COLO829 (cell line): Measurements from ENCODE around the gene NELFCD.
"Not testable (repeated sequence)": the region's sequence is repeated elsewhere in the genome, so short reads cannot be mapped to it uniquely, and the experiment has no call there.

Experiments
- DNase-seq: peaks from one replicate; pipeline ENCODE4 v3.0.0; 2012; ENCODE audit warnings: low spot score

NELFCD gene

GRCh38 chr20:59010321-59010994 is 29.4 kb downstream of the NELFCD start:
- no peak for DNase-seq

GRCh38 chr20:59010995-59011873 is 30.2 kb downstream of the NELFCD start:
- DNase-seq, result peak; percentile 89

- not testable (repeated sequence) for DNase-seq
Observed at GRCh38 chr20:59011874-59012157, 30.8 kb downstream of the NELFCD start.

GRCh38 chr20:59013031-59013951 is 32.2 kb downstream of the NELFCD start:
- DNase-seq, result no peak

GRCh38 chr20:59013959-59014608 is 33.0 kb downstream of the NELFCD start:
- DNase-seq, result no peak

GRCh38 chr20:59014680-59015389 is 33.8 kb downstream of the NELFCD start:
- DNase-seq, result no peak

- DNase-seq, result no peak
Observed at GRCh38 chr20:59015411-59015810, 34.4 kb downstream of the NELFCD start.

GRCh38 chr20:59015812-59016711 is 35.0 kb downstream of the NELFCD start:
- DNase-seq, result no peak

GRCh38 chr20:59016795-59017492 is 35.9 kb downstream of the NELFCD start:
- DNase-seq, result no peak

- DNase-seq, result no peak
Observed at GRCh38 chr20:59017493-59018231, 36.6 kb downstream of the NELFCD start.

- no peak for DNase-seq
Observed at GRCh38 chr20:59018817-59019216, 37.8 kb downstream of the NELFCD start.

GRCh38 chr20:59019217-59019616 is 38.2 kb downstream of the NELFCD start, which contains the start of gene TUBB1:
TUBB1 (plus strand) TSS chr20:59019429; CDS start chr20:59019523, 94 bp downstream.
- DNase-seq, result no peak

GRCh38 chr20:59020938-59021551 is 40.0 kb downstream of the NELFCD start:
- DNase-seq, result peak; percentile 77

GRCh38 chr20:59022754-59023153 is 41.7 kb downstream of the NELFCD start:
- no peak for DNase-seq

- DNase-seq, result no peak
Observed at GRCh38 chr20:59023616-59024015, 42.6 kb downstream of the NELFCD start.

GRCh38 chr20:59024111-59024530 is 43.1 kb downstream of the NELFCD start:
- DNase-seq, result no peak

- no peak for DNase-seq
Observed at GRCh38 chr20:59025086-59025485, 44.0 kb downstream of the NELFCD start.

- DNase-seq, result no peak
Observed at GRCh38 chr20:59025511-59025910, 44.5 kb downstream of the NELFCD start.
